ENCODE results near the gene MKX. TPM values are rescaled to one million over a fixed set of nuclear protein-coding genes. Genes with fewer than 3 reads are reported as not detected.

MKX gene
- total and polyA plus RNA-seq, 4 donors, result 0.57 to 3.0 (median 2.0) TPM; not detected in 1

GRCh38 chr10:27792216-27792615 is 46.6 kb upstream of the MKX start (continued):
- TF ChIP-seq CTCF (IDR thresholded peaks at IDR 0.05; ENCODE audit: low read depth, low read length, missing input control) (no peak), GABPA (IDR thresholded peaks at IDR 0.05 in 1 of 2, conservative IDR thresholded peaks at IDR 0.05 in 1 of 2) (no peak), EGR1 (IDR thresholded peaks at IDR 0.05; ENCODE audit: low read depth in 2 of 2) (no peak), NR2F2 (IDR thresholded peaks at IDR 0.05) (no peak), FOXA2 (IDR thresholded peaks at IDR 0.05) (no peak)

GRCh38 chr10:27784272-27784671 is 38.7 kb upstream of the MKX start:
- Histone ChIP-seq H3K4me1 (ENCODE audit: control insufficient read depth in 4 of 4, insufficient read depth in 4 of 4, low read length in 3 of 4) (no peaks in the 10 kb centered on the region), H3K9me3 (ENCODE audit: control insufficient read depth in 4 of 4, low read length in 3 of 4) (peaks cover 0 to 4% (median under 1%) of the 10 kb centered on the region in 4 donors), H3K9ac (ENCODE audit: low read depth in 1 of 2, low read length in 2 of 2) (no peak overlapping the region), H3K27ac (ENCODE audit: low read depth in 1 of 2, low read length in 2 of 2) (no peak overlapping the region), H3K36me3 (ENCODE audit: control insufficient read depth in 4 of 4, insufficient read depth in 3 of 4, low read depth in 1 of 4, low read length in 3 of 4) (no peaks in the 10 kb centered on the region), H3K4me3 (ENCODE audit: low read depth in 1 of 3, low read length in 3 of 3) (no peak overlapping the region), H3K27me3 (ENCODE audit: control insufficient read depth in 4 of 4, insufficient read depth in 4 of 4, low read length in 3 of 4) (no peaks in the 10 kb centered on the region)
- 85% methylated on average over 2 of the region's 2 CpGs for WGBS
- no peak for DNase-seq (ENCODE audit: low spot score)
- TF ChIP-seq TAF1 (conservative IDR thresholded peaks at IDR 0.05) (no peak), RXRA (IDR thresholded peaks at IDR 0.05) (no peak), HNF4G (IDR thresholded peaks at IDR 0.05) (no peak), GABPA (IDR thresholded peaks at IDR 0.05 in 1 of 2, conservative IDR thresholded peaks at IDR 0.05 in 1 of 2) (no peak), ATF3 (IDR thresholded peaks at IDR 0.05) (no peak), JUND (IDR thresholded peaks at IDR 0.05) (no peak), REST (IDR thresholded peaks at IDR 0.05) (no peak), HNF4A (conservative IDR thresholded peaks at IDR 0.05) (no peak), NR2F2 (IDR thresholded peaks at IDR 0.05) (no peak), RAD21 (IDR thresholded peaks at IDR 0.05) (no peak), MAX (IDR thresholded peaks at IDR 0.05) (no peak), EGR1 (IDR thresholded peaks at IDR 0.05; ENCODE audit: low read depth in 2 of 2) (no peak), SP1 (IDR thresholded peaks at IDR 0.05) (no peak), FOXA1 (IDR thresholded peaks at IDR 0.05) (no peak), YY1 (IDR thresholded peaks at IDR 0.05) (no peak), FOXA2 (IDR thresholded peaks at IDR 0.05) (no peak), ZBTB33 (IDR thresholded peaks at IDR 0.05) (no peak), CTCF (IDR thresholded peaks at IDR 0.05; ENCODE audit: low read depth, low read length, missing input control) (no peak)

All from liver (tissue), 9 donors.